ENCODE data around the gene CALCB.

CALCB gene

GRCh38 chr11:15119352-15119751, 46.0 kb downstream of the CALCB start:
- DNase-seq: no peak

GRCh38 chr11:15119826-15120225, 46.4 kb downstream of the CALCB start:
- no peak for DNase-seq

- DNase-seq: no peak
These were observed 50.5 kb downstream of the CALCB start for GRCh38 chr11:15123849-15124248.

GRCh38 chr11:15124528-15124927, 51.1 kb downstream of the CALCB start:
- DNase-seq: no peak

GRCh38 chr11:15127341-15127740, 53.9 kb downstream of the CALCB start:
- DNase-seq: no peak
